Activated CD4-positive, alpha-beta memory T cell treated with anti-CD3 and anti-CD28 coated beads for 36 hours (primary cell): ENCODE measurements around the gene TPST2. TPM values are rescaled to one million over a fixed set of nuclear protein-coding genes. Genes with fewer than 3 reads are reported as not detected.

ENCODE experiments used
- CTCF ChIA-PET: fragments of 350-600 bp; sonication (Branson Sonifier 250); formaldehyde crosslinking; loops from one replicate; lab custom pipeline; 2021; ENCODE audit warnings: antibody characterized with exemption, inconsistent platforms; lab: Charles Lee
- POLR2A ChIA-PET: fragments of 350-600 bp; sonication (Branson Sonifier 250); formaldehyde crosslinking; loops from one replicate; lab custom pipeline; 2021; ENCODE audit warnings: antibody characterized with exemption; lab: Charles Lee
- DNase-seq: peaks from one replicate; pipeline ENCODE4 v3.0.0-alpha.2; 2020
- H3K27ac Mint-ChIP-seq: one replicate; pipeline ENCODE4 v1.8.0; 2021; ENCODE audit warnings: mixed read lengths
- H3K27me3 Mint-ChIP-seq: one replicate; pipeline ENCODE4 v1.8.0; 2021; ENCODE audit warnings: mixed read lengths
- H3K36me3 Mint-ChIP-seq: one replicate; pipeline ENCODE4 v1.8.0; 2021; ENCODE audit warnings: mixed read lengths
- H3K4me1 Mint-ChIP-seq: one replicate; pipeline ENCODE4 v1.8.0; 2021; ENCODE audit warnings: low read depth, mixed read lengths
- H3K4me3 Mint-ChIP-seq: one replicate; pipeline ENCODE4 v1.8.0; 2021; ENCODE audit warnings: mild to moderate bottlenecking, mixed read lengths
- H3K9me3 Mint-ChIP-seq: one replicate; pipeline ENCODE4 v1.8.0; 2021; ENCODE audit warnings: mixed read lengths
- intact Hi-C: fragments of 100-400 bp; cut with micrococcal nuclease; formaldehyde crosslinking; loops from one replicate; pipeline ENCODE4 v1.15.1; 2023
- total RNA-seq, 2 experiments: library from RNA; stranded (reverse); gene quantifications; one replicate each; pipeline ENCODE4 v1.2.3, GENCODE V29; 2021

Gene TPST2
- total RNA-seq, 2 experiments from 2014 or later = 27.9 to 31.2 TPM

DNA sequence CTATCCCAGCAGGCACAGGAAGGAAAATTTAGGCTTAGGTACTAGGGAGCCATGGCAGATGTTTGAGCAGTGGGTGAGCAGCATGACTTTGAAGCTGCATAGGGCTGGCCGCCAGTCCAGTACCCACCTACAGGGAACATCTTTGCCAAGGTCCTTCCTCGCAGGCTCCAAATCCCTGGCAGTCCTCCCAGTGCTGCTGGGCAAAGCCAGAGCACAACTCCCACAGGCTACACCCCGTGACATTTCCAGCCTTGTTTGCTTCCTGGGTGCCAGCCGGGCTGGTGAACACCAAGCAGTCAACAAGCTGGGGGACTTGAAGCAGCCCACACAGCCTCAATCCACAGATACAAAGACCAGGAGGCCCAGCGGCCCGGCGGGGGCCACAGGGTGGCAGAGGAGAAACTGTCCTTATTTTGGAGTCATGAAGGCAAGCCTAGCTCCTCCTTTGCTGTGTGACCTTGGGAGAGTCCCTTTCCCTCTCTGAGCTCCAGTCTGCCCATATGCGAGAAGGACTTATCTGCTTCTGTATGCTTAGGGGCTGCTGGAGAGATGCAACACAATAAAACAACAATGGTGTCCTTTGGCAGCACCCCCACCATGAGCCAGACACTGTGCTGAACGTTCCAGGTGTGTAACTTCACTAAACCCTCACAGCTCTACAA is 28.0 kb downstream of the TPST2 start:
- Mint-ChIP-seq H3K4me1 (peaks cover 3% of the 10 kb centered on the region), H3K36me3 (no peaks in the 10 kb centered on the region), H3K27me3 (no peaks in the 10 kb centered on the region), H3K27ac (no peak overlapping the region), H3K9me3 (no peaks in the 10 kb centered on the region), H3K4me3 (no peak overlapping the region)
- ChIA-PET CTCF (interaction anchor here (0.6 to 1.6 kb wide), 2 partner anchors 39 to 104 kb away, joined by 3 to 5 read pairs; no protein-coding TSS in a partner anchor), POLR2A (no interaction called here)
- no peak for DNase-seq
- intact Hi-C loops = no loop called here

DNA sequence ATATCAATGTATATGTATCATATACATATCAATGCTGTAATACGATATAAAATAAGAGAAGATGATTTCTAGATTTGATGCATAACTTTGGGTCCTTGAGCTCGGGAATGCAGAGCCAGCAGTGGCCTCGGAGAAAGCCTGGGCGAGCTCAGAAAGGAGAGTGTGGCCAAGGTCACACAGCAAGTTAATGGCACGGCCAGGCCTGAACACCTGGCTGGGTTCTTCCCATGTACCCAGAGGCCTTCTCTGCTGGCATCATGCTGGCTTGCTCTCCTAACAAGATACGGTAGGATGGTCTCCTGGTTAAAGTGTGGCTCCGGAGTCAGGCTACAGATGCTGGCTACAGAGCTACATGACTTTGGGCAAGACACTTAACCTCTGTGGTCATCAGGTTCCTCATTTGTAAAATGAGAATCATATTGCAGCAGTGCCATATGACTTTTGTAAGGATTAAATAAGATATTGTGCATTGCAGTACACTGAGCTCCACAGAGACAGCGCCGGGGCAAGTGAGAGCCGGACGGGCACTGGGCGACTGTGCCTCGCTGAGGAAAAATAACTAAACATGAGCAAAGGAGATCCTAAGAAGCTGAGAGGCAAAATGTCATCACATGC is 29.9 kb downstream of the TPST2 start:
- DNase-seq = no peak
- peaks cover 4% of the 10 kb centered on the region for H3K4me1 Mint-ChIP-seq
- no peak overlapping the region for H3K4me3 Mint-ChIP-seq
- POLR2A ChIA-PET = no interaction called here
- no peaks in the 10 kb centered on the region for H3K27me3 Mint-ChIP-seq
- H3K27ac Mint-ChIP-seq = no peak overlapping the region
- intact Hi-C loops = no loop called here
- no peaks in the 10 kb centered on the region for H3K9me3 Mint-ChIP-seq
- H3K36me3 Mint-ChIP-seq = peaks cover 2% of the 10 kb centered on the region
- CTCF ChIA-PET = interaction anchor here (1.0 kb wide), 1 partner anchor 9 kb away, joined by 3 read pairs; no protein-coding TSS in a partner anchor

DNA sequence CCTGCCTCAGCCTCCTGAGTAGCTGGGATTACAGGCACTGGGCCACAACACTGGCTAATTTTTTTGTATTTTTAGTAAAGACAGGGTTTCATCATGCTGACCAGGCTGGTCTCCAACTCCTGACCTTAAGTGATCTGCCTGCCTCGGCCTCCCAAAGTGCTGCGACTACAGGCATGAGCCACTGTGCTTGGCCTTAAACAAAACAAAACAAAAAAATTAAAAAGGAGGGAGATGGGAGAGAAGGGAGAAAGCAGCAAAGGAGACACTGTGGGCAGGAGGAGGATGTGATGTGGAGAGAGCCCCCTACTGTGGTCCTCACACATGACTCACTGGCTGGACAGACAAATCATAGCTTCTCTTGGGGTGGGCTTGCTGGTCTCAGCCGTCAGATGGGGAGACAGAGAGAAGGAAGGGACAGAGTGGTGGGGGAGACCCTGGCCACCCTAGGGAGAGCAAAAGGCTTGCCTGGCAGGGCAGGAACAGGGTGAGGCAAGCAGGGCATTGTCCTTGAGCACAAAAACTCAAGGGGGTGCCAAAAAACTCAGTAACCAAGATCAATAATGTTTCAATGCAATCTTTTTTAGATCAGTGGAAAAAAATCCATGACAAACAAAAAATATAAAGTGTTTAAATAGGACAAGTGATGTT is 31.6 kb downstream of the TPST2 start:
- peaks cover 9% of the 10 kb centered on the region for H3K4me1 Mint-ChIP-seq
- POLR2A ChIA-PET = no interaction called here
- H3K9me3 Mint-ChIP-seq = no peaks in the 10 kb centered on the region
- CTCF ChIA-PET = interaction anchor here (0.8 kb wide), 1 partner anchor 98 kb away, joined by 3 read pairs; no protein-coding TSS in a partner anchor
- H3K36me3 Mint-ChIP-seq = peaks cover 2% of the 10 kb centered on the region
- no peaks in the 10 kb centered on the region for H3K27me3 Mint-ChIP-seq
- H3K27ac Mint-ChIP-seq = no peak overlapping the region
- H3K4me3 Mint-ChIP-seq = no peak overlapping the region
- no peak for DNase-seq
- intact Hi-C loops = no loop called here

DNA sequence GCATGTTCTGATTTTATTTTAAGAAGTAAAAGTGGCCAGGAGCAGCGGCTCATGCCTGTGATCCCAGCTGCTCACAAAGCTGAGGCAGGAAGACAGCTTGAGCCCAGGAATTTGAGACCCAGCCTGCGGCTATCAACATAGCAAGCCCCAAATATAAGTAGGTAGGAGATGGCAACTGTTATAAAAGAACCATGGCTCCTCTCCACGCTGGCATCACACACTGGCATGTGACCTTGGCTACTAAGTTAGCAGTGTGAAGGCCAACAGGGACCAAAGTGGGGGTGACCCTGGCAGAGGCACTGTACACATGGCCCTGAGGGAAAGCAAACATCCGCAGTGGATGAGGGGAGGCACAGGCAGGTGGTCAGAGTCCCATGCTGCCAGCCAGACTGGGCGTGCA is 33.0 kb downstream of the TPST2 start:
- Mint-ChIP-seq H3K27me3 (no peaks in the 10 kb centered on the region), H3K4me1 (peaks cover 9% of the 10 kb centered on the region), H3K27ac (no peak overlapping the region), H3K36me3 (peaks cover 2% of the 10 kb centered on the region), H3K4me3 (no peak overlapping the region), H3K9me3 (no peaks in the 10 kb centered on the region)
- intact Hi-C loops = no loop called here
- CTCF ChIA-PET = no interaction called here
- DNase-seq = no peak
- POLR2A ChIA-PET = no interaction called here

DNA sequence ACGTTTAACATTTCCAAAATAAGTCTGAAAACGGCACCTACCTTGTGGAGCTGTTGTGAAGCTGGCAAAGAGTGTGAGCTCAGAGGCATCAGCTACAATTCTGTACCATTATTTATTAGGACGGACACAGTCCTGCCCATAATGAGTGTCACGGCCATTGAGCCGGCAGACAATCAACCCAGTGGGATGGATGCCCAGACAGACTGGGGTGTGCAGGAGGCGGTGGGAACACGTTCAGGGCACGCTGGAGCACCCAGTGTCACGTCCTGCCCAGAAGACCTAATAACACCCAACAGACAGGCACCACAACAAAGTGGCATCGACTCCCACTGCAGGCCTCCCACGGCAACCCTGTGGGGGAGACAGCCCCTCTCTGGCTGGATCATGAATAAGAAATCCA is 34.5 kb downstream of the TPST2 start:
- intact Hi-C loops = no loop called here
- Mint-ChIP-seq H3K27ac (no peak overlapping the region), H3K27me3 (no peaks in the 10 kb centered on the region), H3K4me1 (peaks cover 9% of the 10 kb centered on the region), H3K9me3 (no peaks in the 10 kb centered on the region), H3K4me3 (no peak overlapping the region), H3K36me3 (peaks cover 2% of the 10 kb centered on the region)
- ChIA-PET POLR2A (no interaction called here), CTCF (no interaction called here)
- DNase-seq = no peak

DNA sequence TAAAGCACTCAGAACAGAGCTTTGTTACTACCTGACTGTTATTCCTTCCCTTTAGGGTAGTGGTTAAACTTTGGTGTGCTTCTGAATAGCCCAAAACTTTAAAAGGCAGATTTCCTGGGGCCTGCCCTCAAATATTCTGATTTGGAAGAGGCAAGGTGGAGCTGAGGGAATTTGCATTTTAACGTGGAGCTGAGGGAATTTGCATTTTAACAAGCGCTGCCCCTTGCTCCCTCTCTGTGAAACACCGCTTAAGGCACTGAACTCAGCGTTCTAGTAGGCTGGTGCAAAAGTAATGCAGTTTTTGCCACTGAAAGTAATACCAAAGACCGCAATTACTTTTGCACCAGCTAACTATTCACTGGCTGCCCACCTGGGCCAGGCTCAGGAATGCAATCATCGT is 35.0 kb downstream of the TPST2 start:
- POLR2A ChIA-PET = no interaction called here
- H3K27me3 Mint-ChIP-seq = no peaks in the 10 kb centered on the region
- no peak for DNase-seq
- intact Hi-C loops = no loop called here
- CTCF ChIA-PET = no interaction called here
- H3K36me3 Mint-ChIP-seq = peaks cover 2% of the 10 kb centered on the region
- H3K4me1 Mint-ChIP-seq = peaks cover 9% of the 10 kb centered on the region
- H3K9me3 Mint-ChIP-seq = no peaks in the 10 kb centered on the region
- no peak overlapping the region for H3K27ac Mint-ChIP-seq
- no peak overlapping the region for H3K4me3 Mint-ChIP-seq

DNA sequence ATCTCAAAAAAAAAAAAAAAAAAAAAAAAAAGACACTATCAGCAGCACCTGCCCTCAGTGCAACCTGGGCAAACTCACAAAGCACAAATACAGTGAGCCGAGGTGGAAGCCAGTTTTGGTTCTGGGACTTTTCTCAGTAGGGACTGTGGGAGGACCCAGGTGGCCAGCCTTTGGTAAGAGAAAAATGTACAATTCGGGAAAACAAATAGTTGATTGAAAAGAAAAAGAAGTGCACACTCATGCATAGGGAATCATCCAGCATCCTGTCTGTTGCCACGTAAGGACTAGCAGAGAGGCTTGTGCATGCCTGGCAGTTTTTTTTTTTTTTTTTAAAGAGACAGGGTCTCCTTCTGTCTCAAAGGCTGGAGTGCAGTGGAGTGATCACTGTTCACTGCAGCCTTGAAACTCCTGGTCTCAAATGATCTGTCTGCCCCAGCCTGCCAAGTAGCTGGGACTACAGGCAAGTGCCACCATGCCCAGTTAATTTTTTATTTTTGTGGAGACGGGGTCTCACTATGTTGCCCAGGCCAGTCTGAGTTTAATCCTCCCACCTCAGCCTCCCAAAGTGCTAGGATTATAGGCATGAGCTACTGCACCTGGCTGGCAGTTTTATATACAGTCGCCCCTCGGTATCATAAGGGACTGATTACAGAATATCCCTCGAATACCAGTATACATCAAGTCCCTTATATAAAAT is 36.7 kb downstream of the TPST2 start:
- no peak for DNase-seq
- no peak overlapping the region for H3K27ac Mint-ChIP-seq
- H3K36me3 Mint-ChIP-seq = peaks cover 2% of the 10 kb centered on the region
- H3K4me1 Mint-ChIP-seq = peaks cover 9% of the 10 kb centered on the region
- no peaks in the 10 kb centered on the region for H3K27me3 Mint-ChIP-seq
- ChIA-PET POLR2A (no interaction called here), CTCF (no interaction called here)
- H3K9me3 Mint-ChIP-seq = no peaks in the 10 kb centered on the region
- H3K4me3 Mint-ChIP-seq = no peak overlapping the region
- intact Hi-C loops = no loop called here

DNA sequence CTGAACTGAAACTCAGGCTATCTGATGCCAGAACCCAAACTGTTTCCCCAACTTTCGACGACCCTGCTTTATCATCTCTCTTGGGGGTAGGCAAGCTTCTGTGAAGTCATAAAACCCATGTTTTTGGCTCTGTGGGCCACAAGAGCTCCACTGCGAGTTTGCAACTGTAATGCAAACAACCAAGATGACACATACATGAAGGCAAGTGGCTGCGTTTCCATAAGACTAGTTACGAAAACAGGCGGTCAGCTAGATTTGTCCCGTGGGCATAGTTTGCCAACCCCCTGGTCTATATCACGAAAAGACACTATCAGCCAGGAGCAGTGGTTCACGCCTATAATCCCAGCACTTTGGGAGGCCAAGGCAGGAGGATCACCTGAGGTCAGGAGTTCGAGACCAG is 37.5 kb downstream of the TPST2 start:
- Mint-ChIP-seq H3K27me3 (no peaks in the 10 kb centered on the region), H3K27ac (no peak overlapping the region), H3K9me3 (peaks cover 2% of the 10 kb centered on the region), H3K4me1 (peaks cover 14% of the 10 kb centered on the region), H3K4me3 (no peak overlapping the region), H3K36me3 (peaks cover 4% of the 10 kb centered on the region)
- ChIA-PET CTCF (no interaction called here), POLR2A (no interaction called here)
- no peak for DNase-seq
- intact Hi-C loops = no loop called here

DNA sequence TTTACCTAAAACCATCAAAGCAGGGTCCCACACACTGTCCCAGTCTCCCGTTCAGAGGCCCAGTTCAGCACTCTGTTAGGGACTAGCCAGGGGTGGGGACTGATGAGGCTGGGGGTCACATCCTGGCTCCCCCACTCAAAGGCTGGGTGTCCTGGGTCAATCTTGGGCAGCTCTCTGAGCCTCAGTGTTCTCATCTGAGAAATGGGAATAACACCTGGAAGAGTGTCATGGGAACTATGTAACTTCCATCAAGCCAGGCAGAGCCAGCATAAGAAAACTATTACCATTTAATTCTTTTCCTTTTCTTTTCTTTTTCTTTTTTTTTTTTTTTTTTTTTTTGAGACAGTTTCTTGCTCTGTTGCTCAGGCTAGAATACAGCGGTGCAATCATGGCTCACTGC is 38.4 kb downstream of the TPST2 start:
- peaks cover 4% of the 10 kb centered on the region for H3K9me3 Mint-ChIP-seq
- intact Hi-C loops = no loop called here
- H3K27me3 Mint-ChIP-seq = no peaks in the 10 kb centered on the region
- H3K4me3 Mint-ChIP-seq = no peak overlapping the region
- peaks cover 7% of the 10 kb centered on the region for H3K36me3 Mint-ChIP-seq
- no peak for DNase-seq
- peaks cover 20% of the 10 kb centered on the region for H3K4me1 Mint-ChIP-seq
- H3K27ac Mint-ChIP-seq = no peak overlapping the region
- CTCF ChIA-PET = no interaction called here
- POLR2A ChIA-PET = no interaction called here

DNA sequence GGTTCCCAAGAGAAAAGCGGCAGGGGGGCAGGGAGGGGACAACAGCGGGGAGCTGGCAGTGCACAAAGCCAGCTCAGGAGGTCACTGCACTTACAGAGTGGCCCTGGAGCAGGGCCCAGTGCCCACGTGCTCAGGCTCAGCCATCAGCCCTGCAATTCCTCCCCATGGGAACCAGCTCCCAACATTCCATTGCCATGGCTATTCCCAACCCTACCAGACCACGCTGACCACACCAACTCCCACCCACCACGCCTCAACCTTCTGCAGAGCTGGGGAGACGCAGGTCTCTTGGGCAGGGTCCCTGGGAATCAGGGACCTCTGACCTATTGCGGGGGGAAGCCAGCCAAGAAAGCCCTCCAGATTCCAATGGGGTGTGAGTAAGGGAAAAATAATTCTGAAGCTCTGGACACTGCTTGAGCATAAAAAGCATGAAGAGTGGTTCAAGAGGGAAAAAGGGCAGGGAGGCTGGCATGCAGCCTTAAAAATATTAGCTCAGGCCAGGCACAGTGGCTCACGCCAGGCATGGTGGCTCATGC is 39.4 kb downstream of the TPST2 start:
- Mint-ChIP-seq H3K27ac (no peak overlapping the region), H3K27me3 (no peaks in the 10 kb centered on the region), H3K4me3 (no peak overlapping the region), H3K36me3 (peaks cover 8% of the 10 kb centered on the region), H3K9me3 (peaks cover 4% of the 10 kb centered on the region), H3K4me1 (peaks cover 23% of the 10 kb centered on the region)
- ChIA-PET CTCF (no interaction called here), POLR2A (no interaction called here)
- intact Hi-C loops = no loop called here
- no peak for DNase-seq

DNA sequence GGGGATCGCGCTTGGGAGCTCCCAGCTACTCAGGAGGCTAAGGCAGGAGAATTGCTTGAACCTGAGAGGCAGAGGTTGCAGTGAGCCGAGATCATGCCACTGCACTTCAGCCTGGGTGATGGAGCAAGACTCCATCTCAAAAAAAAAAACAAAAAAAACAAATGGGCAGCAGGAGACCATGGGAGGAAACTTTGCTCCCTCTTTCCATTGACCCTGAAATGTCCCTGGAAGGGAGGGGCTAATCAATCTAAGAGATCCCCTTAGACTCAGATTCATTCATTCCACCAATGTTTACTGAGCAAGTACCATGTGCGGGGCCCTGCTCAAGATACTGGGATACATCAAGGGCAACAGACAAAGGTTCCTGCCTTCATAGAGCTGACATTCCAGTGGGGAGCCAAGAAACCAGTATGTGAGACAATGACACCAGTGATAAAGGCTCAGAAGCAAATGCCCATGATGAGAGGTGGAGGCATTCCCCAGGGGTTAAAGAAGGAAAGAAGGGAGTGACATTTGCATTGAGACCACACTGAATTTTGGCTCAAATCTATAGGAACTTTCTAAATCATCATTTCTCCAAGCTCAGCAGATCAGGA is 39.9 kb downstream of the TPST2 start:
- no peak for DNase-seq
- ChIA-PET CTCF (no interaction called here), POLR2A (no interaction called here)
- intact Hi-C loops = no loop called here
- Mint-ChIP-seq H3K4me1 (peaks cover 24% of the 10 kb centered on the region), H3K36me3 (peaks cover 8% of the 10 kb centered on the region), H3K9me3 (peaks cover 4% of the 10 kb centered on the region), H3K27me3 (no peaks in the 10 kb centered on the region), H3K4me3 (no peak overlapping the region), H3K27ac (no peak overlapping the region)

DNA sequence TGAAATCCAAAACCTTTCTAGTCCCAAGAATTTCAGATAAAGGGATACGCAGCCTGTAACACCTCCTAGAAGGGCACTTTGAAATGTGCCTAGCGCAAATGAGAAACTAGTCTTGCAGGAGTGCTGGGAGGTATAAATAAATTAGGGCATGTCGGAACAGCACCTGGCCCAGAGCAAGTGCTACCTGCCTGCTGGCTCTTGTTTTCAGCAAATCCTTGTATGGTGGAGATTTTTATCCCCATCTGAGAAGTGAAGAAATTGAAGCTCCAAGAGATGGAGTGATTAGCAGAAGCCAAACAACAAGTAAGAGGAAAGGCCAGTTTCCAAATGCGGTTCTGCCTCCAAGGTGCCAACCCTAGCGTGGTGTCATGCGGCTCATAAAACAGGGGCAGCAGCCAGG is 40.9 kb downstream of the TPST2 start:
- peaks cover 8% of the 10 kb centered on the region for H3K36me3 Mint-ChIP-seq
- H3K4me1 Mint-ChIP-seq = peaks cover 23% of the 10 kb centered on the region
- no peak for DNase-seq
- no peaks in the 10 kb centered on the region for H3K27me3 Mint-ChIP-seq
- CTCF ChIA-PET = interaction anchor here (0.7 kb wide), 1 partner anchor 14 kb away, joined by 3 read pairs; no protein-coding TSS in a partner anchor
- POLR2A ChIA-PET = no interaction called here
- H3K27ac Mint-ChIP-seq = no peak overlapping the region
- intact Hi-C loops = no loop called here
- no peak overlapping the region for H3K4me3 Mint-ChIP-seq
- H3K9me3 Mint-ChIP-seq = peaks cover 4% of the 10 kb centered on the region
